HCT116 (cell line): ENCODE results near the gene GRM3.

Experiments used
- CTCF ChIP-seq, 3 experiments: fragments of 200-600 bp in 1 of 3; sonication (generic) in 1 of 3; IDR thresholded peaks in 2 of 3; conservative IDR thresholded peaks in 1 of 3; 2 replicates each; pipeline ENCODE4 v1.5.1; 2012 to 2017; ENCODE audit warnings: low read depth in 2 of 3, low read length in 2 of 3, antibody characterized with exemption in 1 of 3, borderline replicate concordance in 1 of 3, control low read depth in 1 of 3, mild to moderate bottlenecking in 1 of 3, mixed read lengths in 1 of 3, mixed run types in 1 of 3, moderate library complexity in 1 of 3; ENCODE audit not compliant: insufficient read depth in 1 of 3
- POLR2AphosphoS5 ChIP-seq: IDR thresholded peaks from 2 replicates; pipeline ENCODE4 v1.6.1; 2011; ENCODE audit warnings: mild to moderate bottlenecking, low read depth, low read length, moderate library complexity
- RAD21 ChIP-seq: IDR thresholded peaks from 2 replicates; pipeline ENCODE4 v1.6.1; 2012; ENCODE audit warnings: low read depth, mild to moderate bottlenecking

- TF ChIP-seq CTCF (IDR thresholded peaks at IDR 0.05 in 2 of 3, conservative IDR thresholded peaks at IDR 0.05 in 1 of 3; ENCODE audit: borderline replicate concordance in 1 of 3, insufficient read depth in 1 of 3, low read depth in 2 of 3, low read length in 2 of 3) (no peak), RAD21 (no peak), POLR2AphosphoS5 (no peak)
These were observed 223.6 kb downstream of the GRM3 start for GRCh38 chr7:86867163-86867762.
